MCF 10A (cell line): ENCODE measurements around the gene SEMA4D. TPM values are rescaled to one million over a fixed set of nuclear protein-coding genes. Genes with fewer than 3 reads are reported as not detected.

Experiments used
- BruUV-seq: library from RNA; stranded (reverse); fragments of 400-500 nt; replicated peaks from 2 replicates; lab custom pipeline; 2021; lab: Mats Ljungman, UMichigan
- CTCF ChIA-PET: fragments of 300-600 bp; sonication (Branson Sonifier 250); formaldehyde crosslinking; extraction: SDS; loops from one replicate; lab custom pipeline; 2021; ENCODE audit warnings: antibody characterized with exemption, inconsistent platforms; lab: Yijun Ruan, JAX
- POLR2A ChIA-PET: fragments of 300-600, 350-650 bp; sonication (Branson Sonifier 250); formaldehyde crosslinking; extraction: SDS; loops from one replicate; lab custom pipeline; 2020; ENCODE audit warnings: antibody characterized with exemption, inconsistent platforms; lab: Yijun Ruan, JAX
- DNase-seq: peaks from one replicate; pipeline ENCODE4 v3.0.0-alpha.2; 2018; ENCODE audit not compliant: unreplicated experiment
- H3K27ac Mint-ChIP-seq: one replicate; pipeline ENCODE4 v1.8.0; 2022; ENCODE audit warnings: mild to moderate bottlenecking, low read depth, mixed read lengths; ENCODE audit not compliant: unreplicated experiment
- H3K27me3 Mint-ChIP-seq: one replicate; pipeline ENCODE4 v1.8.0; 2022; ENCODE audit warnings: mixed read lengths; ENCODE audit not compliant: insufficient read depth, unreplicated experiment
- H3K36me3 Mint-ChIP-seq: one replicate; pipeline ENCODE4 v1.8.0; 2022; ENCODE audit warnings: mild to moderate bottlenecking, moderate library complexity, mixed read lengths; ENCODE audit not compliant: insufficient read depth, unreplicated experiment
- H3K4me1 Mint-ChIP-seq: one replicate; pipeline ENCODE4 v1.8.0; 2022; ENCODE audit warnings: mixed read lengths; ENCODE audit not compliant: insufficient read depth, unreplicated experiment
- H3K4me3 Mint-ChIP-seq: one replicate; pipeline ENCODE4 v1.8.0; 2022; ENCODE audit warnings: mild to moderate bottlenecking, moderate library complexity, mixed read lengths; ENCODE audit not compliant: unreplicated experiment
- H3K9me3 Mint-ChIP-seq: one replicate; pipeline ENCODE4 v1.8.0; 2022; ENCODE audit warnings: mixed read lengths; ENCODE audit not compliant: unreplicated experiment
- CTCF ChIP-seq: fragments of 200-600 bp; IDR thresholded peaks from one replicate; pipeline ENCODE4 v1.8.0; 2022; ENCODE audit warnings: antibody characterized with exemption, mild to moderate bottlenecking; ENCODE audit not compliant: unreplicated experiment
- intact Hi-C: fragments of 100-400 bp; cut with micrococcal nuclease; formaldehyde crosslinking; loops from 2 replicates; pipeline ENCODE4 v1.14.1; 2022
- total RNA-seq: library from RNA; stranded (reverse); gene quantifications from 2 replicates; pipeline ENCODE4 v1.2.3, GENCODE V29; 2022

SEMA4D gene
- total RNA-seq, 1 experiment from 2014 or later, result 4.2 TPM

- CTCF ChIA-PET, result no interaction called here
- Mint-ChIP-seq H3K27me3 (peaks cover 12% of the 10 kb centered on the region), H3K9me3 (no peaks in the 10 kb centered on the region), H3K36me3 (no peaks in the 10 kb centered on the region), H3K4me1 (peaks cover 9% of the 10 kb centered on the region), H3K4me3 (peak overlapping the region; percentile 80), H3K27ac (no peak overlapping the region)
- no peak for TF ChIP-seq CTCF
- POLR2A ChIA-PET, result interaction anchor here (0.5 to 0.6 kb wide), 2 partner anchors 158 to 1407 kb away, joined by 3 read pairs; no protein-coding TSS in a partner anchor
- no TSS peak for BruUV-seq
- no peak for DNase-seq
- intact Hi-C loops, result no loop called here
Measured at GRCh38 chr9:89498852-89499480, 1.1 kb upstream of the SEMA4D start.

GRCh38 chr9:89497257-89497963 lies 503 bp downstream of the SEMA4D start:
- Mint-ChIP-seq H3K27ac (no peak overlapping the region), H3K4me1 (peaks cover 9% of the 10 kb centered on the region), H3K4me3 (peak overlapping the region; percentile 80), H3K27me3 (peaks cover 12% of the 10 kb centered on the region), H3K9me3 (no peaks in the 10 kb centered on the region), H3K36me3 (no peaks in the 10 kb centered on the region)
- ChIA-PET CTCF (no interaction called here), POLR2A (no interaction called here)
- no TSS peak for BruUV-seq
- intact Hi-C loops, result no loop called here
- no peak for DNase-seq
- no peak for TF ChIP-seq CTCF

- Mint-ChIP-seq H3K4me3 (peak overlapping the region; percentile 80), H3K36me3 (no peaks in the 10 kb centered on the region), H3K4me1 (peaks cover 9% of the 10 kb centered on the region), H3K9me3 (no peaks in the 10 kb centered on the region), H3K27me3 (peaks cover 12% of the 10 kb centered on the region), H3K27ac (no peak overlapping the region)
- BruUV-seq, result TSS peak; percentile 25
- no peak for TF ChIP-seq CTCF
- DNase-seq, result peak; percentile 7
- POLR2A ChIA-PET, result no interaction called here
- CTCF ChIA-PET, result no interaction called here
- intact Hi-C loops, result no loop called here
Measured at GRCh38 chr9:89496645-89497256, 1.2 kb downstream of the SEMA4D start.

- TF ChIP-seq CTCF, result no peak
- H3K27me3 Mint-ChIP-seq, result peaks cover 5% of the 10 kb centered on the region
- no peaks in the 10 kb centered on the region for H3K9me3 Mint-ChIP-seq
- ChIA-PET CTCF (no interaction called here), POLR2A (no interaction called here)
- no peak overlapping the region for H3K27ac Mint-ChIP-seq
- peak overlapping the region; percentile 80 for H3K4me3 Mint-ChIP-seq
- intact Hi-C loops, result no loop called here
- peaks cover 9% of the 10 kb centered on the region for H3K4me1 Mint-ChIP-seq
- DNase-seq, result no peak
- BruUV-seq, result no TSS peak
- H3K36me3 Mint-ChIP-seq, result no peaks in the 10 kb centered on the region
Measured at GRCh38 chr9:89495824-89496560, 1.9 kb downstream of the SEMA4D start.
